Adrenal gland (tissue), 5 donors: ENCODE measurements around the gene TOPAZ1.

Experiments
- POLR2A ChIP-seq, 2 donors: fragments of 450-650 bp; IDR thresholded peaks; one replicate each; pipeline ENCODE4 v1.6.1; 2017; ENCODE audit warnings: antibody characterized with exemption in 2 of 2, mild to moderate bottlenecking in 2 of 2, moderate library complexity in 1 of 2
- TF ChIP-seq, protein P1 (sequence below), 6 experiments: fragments of 450-650 bp in 4 of 6; fragments of 200-600 bp in 2 of 6; sonication (generic) in 1 of 6; IDR thresholded peaks; 1 replicate in 5 of 6; 2 replicates in 1 of 6; pipeline versions ENCODE4 v1.5.1 to v1.8.0; 2016 to 2021; ENCODE audit warnings: antibody characterized with exemption in 6 of 6, mild to moderate bottlenecking in 2 of 6, moderate library complexity in 1 of 6
- donor health status: DM: no; HTN: no; CAD: no.

DNA sequence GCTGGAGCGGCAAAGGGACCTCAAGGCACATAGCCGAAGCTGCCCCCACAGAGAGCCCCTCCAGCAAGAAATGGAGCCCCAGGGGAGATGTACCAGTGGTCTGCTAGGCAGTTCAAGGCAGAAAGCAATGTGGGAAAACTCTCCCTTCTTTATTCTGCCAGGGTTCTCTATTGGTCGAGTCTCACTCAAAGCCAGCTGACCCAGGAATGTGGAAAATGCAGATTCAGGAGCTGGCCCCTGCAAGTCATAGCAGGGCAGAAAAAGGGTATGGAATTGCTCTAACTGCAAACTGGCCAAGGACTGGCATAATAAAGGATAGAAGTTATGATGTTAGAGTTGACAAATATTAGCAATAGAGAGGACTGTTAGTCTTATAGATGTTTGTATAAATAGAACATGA is 4.0 kb upstream of the TOPAZ1 start:
- TF ChIP-seq, protein P1, sequence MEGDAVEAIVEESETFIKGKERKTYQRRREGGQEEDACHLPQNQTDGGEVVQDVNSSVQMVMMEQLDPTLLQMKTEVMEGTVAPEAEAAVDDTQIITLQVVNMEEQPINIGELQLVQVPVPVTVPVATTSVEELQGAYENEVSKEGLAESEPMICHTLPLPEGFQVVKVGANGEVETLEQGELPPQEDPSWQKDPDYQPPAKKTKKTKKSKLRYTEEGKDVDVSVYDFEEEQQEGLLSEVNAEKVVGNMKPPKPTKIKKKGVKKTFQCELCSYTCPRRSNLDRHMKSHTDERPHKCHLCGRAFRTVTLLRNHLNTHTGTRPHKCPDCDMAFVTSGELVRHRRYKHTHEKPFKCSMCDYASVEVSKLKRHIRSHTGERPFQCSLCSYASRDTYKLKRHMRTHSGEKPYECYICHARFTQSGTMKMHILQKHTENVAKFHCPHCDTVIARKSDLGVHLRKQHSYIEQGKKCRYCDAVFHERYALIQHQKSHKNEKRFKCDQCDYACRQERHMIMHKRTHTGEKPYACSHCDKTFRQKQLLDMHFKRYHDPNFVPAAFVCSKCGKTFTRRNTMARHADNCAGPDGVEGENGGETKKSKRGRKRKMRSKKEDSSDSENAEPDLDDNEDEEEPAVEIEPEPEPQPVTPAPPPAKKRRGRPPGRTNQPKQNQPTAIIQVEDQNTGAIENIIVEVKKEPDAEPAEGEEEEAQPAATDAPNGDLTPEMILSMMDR (IDR thresholded peaks at IDR 0.05), result no peak
- TF ChIP-seq POLR2A (IDR thresholded peaks at IDR 0.05), result no peak
